ENCODE results near the gene COX11.

COX11 gene

DNA sequence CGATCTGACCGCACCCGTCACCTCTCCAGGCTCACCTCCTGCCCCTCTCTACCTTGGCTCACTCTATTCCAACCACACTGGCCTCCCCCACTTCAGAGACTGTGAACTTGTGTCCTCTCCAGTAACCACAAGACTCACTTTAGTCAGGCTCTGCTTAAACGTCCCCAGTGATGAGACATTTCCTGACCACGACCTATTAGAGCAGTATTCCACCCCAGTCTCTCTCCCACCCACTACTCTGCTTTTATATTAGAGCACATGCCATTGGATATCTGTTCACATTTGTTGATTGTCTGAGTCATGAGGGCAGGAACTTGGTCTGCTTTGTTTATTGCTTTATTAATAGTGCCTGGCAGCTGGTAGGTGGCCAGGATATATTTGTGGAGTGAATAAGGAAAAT is 20.1 kb downstream of the COX11 start:
- no peak overlapping the region for H3K4me3 ChIP-seq (ENCODE audit: low read depth, low read length)
- no peak for DNase-seq (ENCODE audit: low read depth)
- no peak for TF ChIP-seq CTCF (IDR thresholded peaks at IDR 0.05; ENCODE audit: low read depth, low read length, missing control alignments)

- TF ChIP-seq CTCF (IDR thresholded peaks at IDR 0.05; ENCODE audit: low read depth, low read length, missing control alignments) = no peak
- no peak overlapping the region for H3K4me3 ChIP-seq (ENCODE audit: low read depth, low read length)
- no peak for DNase-seq (ENCODE audit: low read depth)
Observed at GRCh38 chr17:54947396-54947795, 21.1 kb downstream of the COX11 start.

- DNase-seq (ENCODE audit: low read depth) = no peak
- no peak for TF ChIP-seq CTCF (IDR thresholded peaks at IDR 0.05; ENCODE audit: low read depth, low read length, missing control alignments)
- no peak overlapping the region for H3K4me3 ChIP-seq (ENCODE audit: low read depth, low read length)
Observed at GRCh38 chr17:54945671-54946070, 22.8 kb downstream of the COX11 start.

GRCh38 chr17:54945231-54945630 is 23.2 kb downstream of the COX11 start:
- TF ChIP-seq CTCF (IDR thresholded peaks at IDR 0.05; ENCODE audit: low read depth, low read length, missing control alignments) = no peak
- H3K4me3 ChIP-seq (ENCODE audit: low read depth, low read length) = no peak overlapping the region
- no peak for DNase-seq (ENCODE audit: low read depth)

DNA sequence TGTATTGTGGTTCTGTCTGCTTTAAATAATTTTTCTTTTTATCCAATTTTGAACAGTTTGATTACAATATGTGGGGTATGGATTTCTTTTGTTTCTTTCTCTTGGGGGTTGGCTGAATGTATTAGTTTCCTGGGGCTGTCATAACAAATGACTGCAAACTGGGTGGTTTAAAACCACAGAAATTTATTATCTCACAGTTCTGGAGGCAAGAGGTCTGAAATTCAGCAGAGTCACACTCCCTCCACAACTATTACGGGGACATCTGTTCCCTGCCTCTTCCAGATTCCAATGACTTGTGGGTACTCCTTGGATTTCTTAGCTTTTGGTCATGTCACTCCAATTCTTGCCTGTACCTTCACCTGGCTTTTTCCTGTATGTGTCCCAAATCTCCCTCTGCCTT is 23.7 kb downstream of the COX11 start:
- TF ChIP-seq CTCF (IDR thresholded peaks at IDR 0.05; ENCODE audit: low read depth, low read length, missing control alignments) = no peak
- DNase-seq (ENCODE audit: low read depth) = no peak
- no peak overlapping the region for H3K4me3 ChIP-seq (ENCODE audit: low read depth, low read length)

DNA sequence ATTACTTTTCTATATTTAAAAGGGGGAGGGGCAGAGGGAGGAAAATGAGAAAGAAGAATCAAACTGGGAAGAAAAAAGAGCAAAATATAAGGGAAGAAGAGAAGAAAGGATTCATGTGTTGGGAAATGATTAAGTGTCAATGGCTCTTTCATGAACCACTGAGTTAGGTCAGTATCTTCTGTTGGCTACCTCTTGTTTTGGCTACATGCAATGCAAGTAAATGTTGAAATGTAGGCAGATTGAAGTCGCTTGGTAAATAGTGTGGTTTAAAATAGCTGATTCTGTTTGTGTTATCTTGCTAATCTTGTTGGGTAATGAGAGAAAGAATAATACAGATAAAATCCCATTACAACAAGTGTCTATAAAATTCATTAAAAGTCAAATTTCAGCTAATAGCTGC is 27.2 kb downstream of the COX11 start:
- no peak overlapping the region for H3K4me3 ChIP-seq (ENCODE audit: low read depth, low read length)
- no peak for DNase-seq (ENCODE audit: low read depth)
- no peak for TF ChIP-seq CTCF (IDR thresholded peaks at IDR 0.05; ENCODE audit: low read depth, low read length, missing control alignments)

- no peak overlapping the region for H3K4me3 ChIP-seq (ENCODE audit: low read depth, low read length)
- DNase-seq (ENCODE audit: low read depth) = no peak
- TF ChIP-seq CTCF (IDR thresholded peaks at IDR 0.05; ENCODE audit: low read depth, low read length, missing control alignments) = no peak
Observed at GRCh38 chr17:54937426-54937825, 31.0 kb downstream of the COX11 start.
